SK-N-SH treated with all-trans-retinoic acid at 6 μM for 48 hours (cell line): ENCODE results near the gene NOG.

Source experiments
- ATAC-seq: fragments of 200-7000 bp; cut with Tn5 transposase; 3 replicates; pipeline ENCODE4 v1.9.1; 2020; ENCODE audit warnings: mild to moderate bottlenecking, moderate library complexity
- ARNTL ChIP-seq: fragments of 450-650 bp; formaldehyde crosslinking; IDR thresholded peaks from 2 replicates; pipeline ENCODE4 v1.5.0; 2020; ENCODE audit warnings: low read depth, mild to moderate bottlenecking, moderate library complexity, borderline replicate concordance
- BACH2 ChIP-seq: fragments of 250-450 bp; sonication (Bioruptor Pico); IDR thresholded peaks from 2 replicates; pipeline ENCODE4 v1.9.0; 2021; ENCODE audit warnings: mild to moderate bottlenecking, borderline replicate concordance
- CREB5 ChIP-seq: fragments of 250-450 bp; sonication (Bioruptor Pico); IDR thresholded peaks from 2 replicates; pipeline ENCODE4 v1.5.1; 2020; ENCODE audit warnings: low read depth, mild to moderate bottlenecking, moderate library complexity
- CSDC2 ChIP-seq: fragments of 250-450 bp; sonication (Bioruptor Pico); IDR thresholded peaks from 2 replicates; pipeline ENCODE4 v1.5.0; 2020; ENCODE audit warnings: mild to moderate bottlenecking, moderate library complexity
- GLIS3 ChIP-seq: fragments of 250-450 bp; sonication (Bioruptor Pico); IDR thresholded peaks from 2 replicates; pipeline ENCODE4 v1.5.0; 2020; ENCODE audit warnings: mild to moderate bottlenecking, moderate library complexity
- ISL1 ChIP-seq: fragments of 250-450 bp; sonication (Bioruptor Pico); IDR thresholded peaks from 2 replicates; pipeline ENCODE4 v2.1.2; 2022; ENCODE audit warnings: mild to moderate bottlenecking, moderate library complexity
- OSR1 ChIP-seq: fragments of 250-450 bp; sonication (Bioruptor Pico); IDR thresholded peaks from 2 replicates; pipeline ENCODE4 v1.8.0; 2022; ENCODE audit warnings: moderate library complexity, mild to moderate bottlenecking, inconsistent platforms
- POU6F1 ChIP-seq: fragments of 250-450 bp; sonication (Bioruptor Pico); IDR thresholded peaks from 2 replicates; pipeline ENCODE4 v1.8.0; 2021; ENCODE audit warnings: low read depth, mild to moderate bottlenecking, moderate library complexity, borderline replicate concordance
- PPARA ChIP-seq: fragments of 250-450 bp; sonication (Bioruptor Pico); IDR thresholded peaks from 2 replicates; pipeline ENCODE4 v1.5.0; 2020; ENCODE audit warnings: mild to moderate bottlenecking, borderline replicate concordance
- RARB ChIP-seq: fragments of 250-450 bp; sonication (Bioruptor Pico); IDR thresholded peaks from 2 replicates; pipeline ENCODE4 v1.8.0; 2021; ENCODE audit warnings: mild to moderate bottlenecking, moderate library complexity
- SNAI2 ChIP-seq: fragments of 250-450 bp; sonication (Bioruptor Pico); IDR thresholded peaks from 2 replicates; pipeline ENCODE4 v1.5.0; 2020; ENCODE audit warnings: mild to moderate bottlenecking, moderate library complexity
- TCF4 ChIP-seq: fragments of 250-450 bp; sonication (Bioruptor Pico); IDR thresholded peaks from 2 replicates; pipeline ENCODE4 v1.8.0; 2021; ENCODE audit warnings: mild to moderate bottlenecking, moderate library complexity, borderline replicate concordance
- TOX ChIP-seq: fragments of 250-450 bp; sonication (Bioruptor Pico); IDR thresholded peaks from 2 replicates; pipeline ENCODE4 v1.8.0; 2021; ENCODE audit warnings: mild to moderate bottlenecking, moderate library complexity, borderline replicate concordance
- ZC3H10 ChIP-seq: fragments of 250-450 bp; sonication (Bioruptor Pico); IDR thresholded peaks from 2 replicates; pipeline ENCODE4 v1.5.1; 2021; ENCODE audit warnings: mild to moderate bottlenecking, moderate library complexity
- ZFP3 ChIP-seq: fragments of 250-450 bp; sonication (Bioruptor Pico); IDR thresholded peaks from 2 replicates; pipeline ENCODE4 v1.5.0; 2020; ENCODE audit warnings: mild to moderate bottlenecking, moderate library complexity
- ZFP30 ChIP-seq: fragments of 450-650 bp; formaldehyde crosslinking; IDR thresholded peaks from 2 replicates; pipeline ENCODE4 v1.5.0; 2022; ENCODE audit warnings: mild to moderate bottlenecking, moderate library complexity
- ZNF565 ChIP-seq: fragments of 450-650 bp; formaldehyde crosslinking; conservative IDR thresholded peaks from 2 replicates; pipeline ENCODE4 v1.5.0; 2020; ENCODE audit warnings: low read depth, mild to moderate bottlenecking, moderate library complexity
- ZNF70 ChIP-seq: fragments of 450-650 bp; formaldehyde crosslinking; IDR thresholded peaks from 2 replicates; pipeline ENCODE4 v1.5.0; 2020; ENCODE audit warnings: mild to moderate bottlenecking, moderate library complexity
- ZNF8 ChIP-seq: fragments of 450-650 bp; formaldehyde crosslinking; IDR thresholded peaks from 2 replicates; pipeline ENCODE4 v1.5.0; 2020; ENCODE audit warnings: mild to moderate bottlenecking, moderate library complexity
- TF ChIP-seq, protein P1 (sequence below): fragments of 250-450 bp; sonication (Bioruptor Pico); IDR thresholded peaks from 2 replicates; pipeline ENCODE4 v1.5.1; 2021; ENCODE audit warnings: mild to moderate bottlenecking, moderate library complexity

Gene NOG

DNA sequence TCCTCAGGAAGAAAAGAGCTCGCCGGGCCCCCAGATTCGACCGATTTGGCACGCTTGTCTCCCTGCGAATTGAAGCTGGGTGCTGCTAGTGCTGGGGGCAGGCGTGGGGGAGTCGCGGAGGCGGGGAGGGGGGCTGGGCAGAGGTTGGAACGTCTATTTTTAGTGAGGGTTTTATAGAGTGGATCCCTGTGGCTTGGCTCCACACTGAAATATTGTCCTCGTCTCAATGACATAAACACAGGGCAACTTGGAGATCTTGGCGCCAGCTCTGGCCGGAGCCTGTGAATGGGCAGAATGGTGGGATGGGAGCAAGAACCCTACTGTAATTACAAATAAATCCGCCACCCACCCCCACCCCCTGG lies 15.7 kb upstream of the NOG start (continued):
- TF ChIP-seq POU6F1 (no peak), BACH2 (CRISPR knock-in tag) (no peak)
- TF ChIP-seq, protein P1, sequence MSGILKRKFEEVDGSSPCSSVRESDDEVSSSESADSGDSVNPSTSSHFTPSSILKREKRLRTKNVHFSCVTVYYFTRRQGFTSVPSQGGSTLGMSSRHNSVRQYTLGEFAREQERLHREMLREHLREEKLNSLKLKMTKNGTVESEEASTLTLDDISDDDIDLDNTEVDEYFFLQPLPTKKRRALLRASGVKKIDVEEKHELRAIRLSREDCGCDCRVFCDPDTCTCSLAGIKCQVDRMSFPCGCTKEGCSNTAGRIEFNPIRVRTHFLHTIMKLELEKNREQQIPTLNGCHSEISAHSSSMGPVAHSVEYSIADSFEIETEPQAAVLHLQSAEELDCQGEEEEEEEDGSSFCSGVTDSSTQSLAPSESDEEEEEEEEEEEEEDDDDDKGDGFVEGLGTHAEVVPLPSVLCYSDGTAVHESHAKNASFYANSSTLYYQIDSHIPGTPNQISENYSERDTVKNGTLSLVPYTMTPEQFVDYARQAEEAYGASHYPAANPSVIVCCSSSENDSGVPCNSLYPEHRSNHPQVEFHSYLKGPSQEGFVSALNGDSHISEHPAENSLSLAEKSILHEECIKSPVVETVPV (CRISPR knock-in tag): no peak

- no peak for ATAC-seq
- no peak for TF ChIP-seq ZNF8
- no peak for TF ChIP-seq ZFP30 (CRISPR knock-in tag)
- TF ChIP-seq TOX (CRISPR knock-in tag): no peak
- no peak for TF ChIP-seq ARNTL (CRISPR knock-in tag)
- TF ChIP-seq TCF4 (CRISPR knock-in tag): no peak
- no peak for TF ChIP-seq GLIS3 (CRISPR knock-in tag)
These were observed 11.6 kb upstream of the NOG start for GRCh38 chr17:56581635-56582627.

DNA sequence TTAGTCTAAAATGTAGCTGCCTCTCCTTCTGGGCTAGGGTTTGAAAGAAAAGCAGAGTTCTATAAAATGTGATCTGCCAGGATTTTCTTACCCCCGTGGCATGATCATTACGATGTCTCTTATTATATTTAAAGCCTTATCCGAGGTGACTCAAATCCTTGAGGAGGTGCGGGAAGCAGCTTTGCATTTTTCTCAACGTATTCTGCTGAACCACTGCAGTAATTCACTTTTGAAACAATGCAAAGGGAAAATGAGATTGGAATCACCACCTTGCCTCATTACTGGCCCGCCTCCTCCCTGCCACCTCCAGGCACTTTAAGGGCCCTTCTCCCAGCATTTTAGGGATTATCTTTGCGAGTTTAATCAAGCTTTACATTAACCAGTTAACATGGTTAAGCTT lies 9.7 kb upstream of the NOG start:
- ATAC-seq: no peak
- no peak for TF ChIP-seq TOX (CRISPR knock-in tag)
- no peak for TF ChIP-seq ZNF8
- no peak for TF ChIP-seq ZFP30 (CRISPR knock-in tag)
- no peak for TF ChIP-seq TCF4 (CRISPR knock-in tag)
- no peak for TF ChIP-seq CSDC2 (CRISPR knock-in tag)
- TF ChIP-seq POU6F1: no peak
- TF ChIP-seq ARNTL (CRISPR knock-in tag): no peak
- TF ChIP-seq, protein P1 (CRISPR knock-in tag): no peak
- no peak for TF ChIP-seq SNAI2 (CRISPR knock-in tag)
- TF ChIP-seq BACH2 (CRISPR knock-in tag): no peak
- no peak for TF ChIP-seq ZC3H10 (CRISPR knock-in tag)
- no peak for TF ChIP-seq ZNF70
- no peak for TF ChIP-seq OSR1 (CRISPR knock-in tag)
- no peak for TF ChIP-seq ZNF565
- no peak for TF ChIP-seq RARB (CRISPR knock-in tag)
- TF ChIP-seq CREB5 (CRISPR knock-in tag): no peak
- TF ChIP-seq ZFP3 (CRISPR knock-in tag): no peak
- TF ChIP-seq PPARA (CRISPR knock-in tag): no peak
- TF ChIP-seq ISL1 (CRISPR knock-in tag): no peak

DNA sequence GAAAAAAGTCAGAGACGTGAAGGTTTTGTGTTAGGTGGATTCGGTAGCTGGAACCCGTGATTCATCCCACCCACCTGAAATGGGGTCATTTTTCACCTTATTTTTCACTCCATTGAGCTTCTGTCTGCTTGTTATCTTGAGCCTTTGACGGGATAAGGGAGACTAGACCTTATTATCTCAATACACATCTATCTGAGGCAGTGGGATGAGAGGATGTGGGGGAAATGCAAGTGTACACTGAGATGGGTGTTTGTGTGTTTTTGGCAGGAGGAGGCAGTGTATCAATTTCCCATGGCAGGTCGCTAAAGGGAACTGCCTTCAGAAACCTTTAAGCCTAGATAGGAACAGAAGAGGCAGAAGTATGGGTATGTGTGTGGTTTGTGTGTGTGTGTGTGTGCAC lies 6.2 kb upstream of the NOG start:
- ATAC-seq: no peak
- TF ChIP-seq BACH2 (CRISPR knock-in tag) (no peak), TOX (CRISPR knock-in tag) (no peak), ARNTL (CRISPR knock-in tag) (no peak), SNAI2 (CRISPR knock-in tag) (no peak)
- TF ChIP-seq, protein P1 (CRISPR knock-in tag): no peak
